Spleen (tissue), 11 donors: ENCODE results near the gene SMIM35. TPM values are rescaled to one million over a fixed set of nuclear protein-coding genes. Genes with fewer than 3 reads are reported as not detected.

Source experiments
- DNase-seq: peaks from one replicate; pipeline ENCODE4 v3.0.0-alpha.2; 2020
- H3K27ac ChIP-seq, 8 donors: fragments of 200-600 bp; sonication (generic) in 7 of 8; 1 replicate in 4 of 8; 2 replicates in 4 of 8; pipeline versions ENCODE4 v1.5.0 to v1.8.0; 2016 to 2021; ENCODE audit warnings: inconsistent platforms in 4 of 8, mild to moderate bottlenecking in 4 of 8, moderate library complexity in 1 of 8
- H3K27me3 ChIP-seq, 7 donors: fragments of 200-600 bp; sonication (generic) in 6 of 7; replicated peaks in 1 of 7; 1 replicate in 4 of 7; 2 replicates in 3 of 7; pipeline versions ENCODE4 v1.5.0 to v1.8.0; 2016 to 2021; ENCODE audit warnings: inconsistent platforms in 3 of 7, mild to moderate bottlenecking in 1 of 7
- H3K36me3 ChIP-seq, 6 donors: fragments of 200-600 bp; sonication (generic) in 5 of 6; 1 replicate in 4 of 6; 2 replicates in 2 of 6; pipeline versions ENCODE4 v1.5.0 to v1.8.0; 2016 to 2021; ENCODE audit warnings: inconsistent platforms in 2 of 6
- H3K4me1 ChIP-seq, 6 donors: fragments of 200-600 bp; sonication (generic) in 5 of 6; 1 replicate in 3 of 6; 2 replicates in 3 of 6; pipeline versions ENCODE4 v1.5.0 to v1.8.0; 2016 to 2021; ENCODE audit warnings: inconsistent platforms in 3 of 6
- H3K4me3 ChIP-seq, 8 donors: fragments of 200-600 bp; sonication (generic) in 7 of 8; 1 replicate in 4 of 8; 2 replicates in 4 of 8; pipeline versions ENCODE4 v1.5.0 to v1.8.0; 2016 to 2021; ENCODE audit warnings: inconsistent platforms in 4 of 8, mild to moderate bottlenecking in 4 of 8, moderate library complexity in 2 of 8
- H3K9me3 ChIP-seq, 8 donors: fragments of 200-600 bp; sonication (generic) in 7 of 8; 1 replicate in 4 of 8; 2 replicates in 4 of 8; pipeline versions ENCODE4 v1.5.0 to v1.8.0; 2016 to 2021; ENCODE audit warnings: inconsistent platforms in 4 of 8
- POLR2A ChIP-seq, 3 donors: fragments of 450-650 bp; IDR thresholded peaks; one replicate each; pipeline ENCODE4 v1.5.1; 2017; ENCODE audit warnings: antibody characterized with exemption in 3 of 3, mild to moderate bottlenecking in 1 of 3
- POLR2AphosphoS5 ChIP-seq, 3 donors: sonication (generic); formaldehyde crosslinking; IDR thresholded peaks; one replicate each; pipeline ENCODE4 v1.5.1; 2017; ENCODE audit warnings: antibody characterized with exemption in 3 of 3
- WGBS, 5 donors: extraction: QIAGEN DNeasy Blood & Tissue Kit in 3 of 5; methylation state at CpG; one replicate each; pipeline versions ENCODE4 v1.1.5 to v1.1.7; 2013 to 2018; 5-methylcytosine and 5-hydroxymethylcytosine counted together
- intact Hi-C: fragments of 100-400 bp; cut with DNase I; formaldehyde crosslinking; loops from one replicate; pipeline ENCODE4 v1.15.0; 2023; ENCODE audit warnings: low total_unique reads
- polyA plus RNA-seq, 3 donors: library from polyadenylated mRNA; stranded (reverse); fragments of 200-250 nt; gene quantifications; one replicate each; pipeline ENCODE4 v1.2.1, GENCODE V29; 2013
- total RNA-seq, 7 donors: library from RNA; depleted of rRNA in 3 of 7; stranded (reverse); fragments of >200 nt in 3 of 7; fragmentation: NEBNext Ultra II Directional in 4 of 7; extraction: Animal tissue kit (Norgen Biotek cat#: 25700) in 4 of 7; gene quantifications; one replicate each; pipeline versions ENCODE4 v1.1.0 to v1.2.1, GENCODE V29; 2016 to 2021
- TF ChIP-seq, protein P1 (sequence below), 11 experiments: fragments of 200-600 bp in 7 of 11; fragments of 450-650 bp in 4 of 11; sonication (generic) in 4 of 11; IDR thresholded peaks in 8 of 11; conservative IDR thresholded peaks in 3 of 11; 1 replicate in 7 of 11; 2 replicates in 4 of 11; pipeline versions ENCODE4 v1.4.0 to v1.8.0; 2016 to 2021; ENCODE audit warnings: antibody characterized with exemption in 11 of 11, inconsistent platforms in 4 of 11, mild to moderate bottlenecking in 1 of 11
- donor health status: healthy with polysubstance abuse.
- donor health status: DM: no; HTN: no; CAD: no; lungs with moderate emphysema.
- donor health status: DM: no; HTN: no; CAD: no.
- donor health status: Bipolar disorder and iron deficiency.
- donor health status: healthy.
- donor health status: DM: no; HTN: no; CAD: no.
- donor health status: DM: yes; HTN: yes; CAD: no.

The SMIM35 gene
- total and polyA plus RNA-seq, 10 donors = 0.16 to 1.3 (median 0.39) TPM

- DNase-seq = no peak
- Histone ChIP-seq H3K9me3 (no peaks in the 10 kb centered on the region), H3K36me3 (no peaks in the 10 kb centered on the region), H3K4me1 (no peaks in the 10 kb centered on the region), H3K27me3 (peaks cover 0 to 7% (median 0%) of the 10 kb centered on the region in 7 donors), H3K27ac (no peak overlapping the region), H3K4me3 (no peak overlapping the region)
- WGBS, 5 donors = 68 to 84% (median 68%) methylated on average over 4 of the region's 4 CpGs
- TF ChIP-seq POLR2AphosphoS5 (IDR thresholded peaks at IDR 0.05) = no peak
- TF ChIP-seq, protein P1, sequence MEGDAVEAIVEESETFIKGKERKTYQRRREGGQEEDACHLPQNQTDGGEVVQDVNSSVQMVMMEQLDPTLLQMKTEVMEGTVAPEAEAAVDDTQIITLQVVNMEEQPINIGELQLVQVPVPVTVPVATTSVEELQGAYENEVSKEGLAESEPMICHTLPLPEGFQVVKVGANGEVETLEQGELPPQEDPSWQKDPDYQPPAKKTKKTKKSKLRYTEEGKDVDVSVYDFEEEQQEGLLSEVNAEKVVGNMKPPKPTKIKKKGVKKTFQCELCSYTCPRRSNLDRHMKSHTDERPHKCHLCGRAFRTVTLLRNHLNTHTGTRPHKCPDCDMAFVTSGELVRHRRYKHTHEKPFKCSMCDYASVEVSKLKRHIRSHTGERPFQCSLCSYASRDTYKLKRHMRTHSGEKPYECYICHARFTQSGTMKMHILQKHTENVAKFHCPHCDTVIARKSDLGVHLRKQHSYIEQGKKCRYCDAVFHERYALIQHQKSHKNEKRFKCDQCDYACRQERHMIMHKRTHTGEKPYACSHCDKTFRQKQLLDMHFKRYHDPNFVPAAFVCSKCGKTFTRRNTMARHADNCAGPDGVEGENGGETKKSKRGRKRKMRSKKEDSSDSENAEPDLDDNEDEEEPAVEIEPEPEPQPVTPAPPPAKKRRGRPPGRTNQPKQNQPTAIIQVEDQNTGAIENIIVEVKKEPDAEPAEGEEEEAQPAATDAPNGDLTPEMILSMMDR (IDR thresholded peaks at IDR 0.05 in 8 of 11, conservative IDR thresholded peaks at IDR 0.05 in 3 of 11) = no peak
- no peak for TF ChIP-seq POLR2A (IDR thresholded peaks at IDR 0.05)
- intact Hi-C loops = no loop called here
Measured at GRCh38 chr11:118128310-118128709, 41.5 kb upstream of the SMIM35 start.

DNA sequence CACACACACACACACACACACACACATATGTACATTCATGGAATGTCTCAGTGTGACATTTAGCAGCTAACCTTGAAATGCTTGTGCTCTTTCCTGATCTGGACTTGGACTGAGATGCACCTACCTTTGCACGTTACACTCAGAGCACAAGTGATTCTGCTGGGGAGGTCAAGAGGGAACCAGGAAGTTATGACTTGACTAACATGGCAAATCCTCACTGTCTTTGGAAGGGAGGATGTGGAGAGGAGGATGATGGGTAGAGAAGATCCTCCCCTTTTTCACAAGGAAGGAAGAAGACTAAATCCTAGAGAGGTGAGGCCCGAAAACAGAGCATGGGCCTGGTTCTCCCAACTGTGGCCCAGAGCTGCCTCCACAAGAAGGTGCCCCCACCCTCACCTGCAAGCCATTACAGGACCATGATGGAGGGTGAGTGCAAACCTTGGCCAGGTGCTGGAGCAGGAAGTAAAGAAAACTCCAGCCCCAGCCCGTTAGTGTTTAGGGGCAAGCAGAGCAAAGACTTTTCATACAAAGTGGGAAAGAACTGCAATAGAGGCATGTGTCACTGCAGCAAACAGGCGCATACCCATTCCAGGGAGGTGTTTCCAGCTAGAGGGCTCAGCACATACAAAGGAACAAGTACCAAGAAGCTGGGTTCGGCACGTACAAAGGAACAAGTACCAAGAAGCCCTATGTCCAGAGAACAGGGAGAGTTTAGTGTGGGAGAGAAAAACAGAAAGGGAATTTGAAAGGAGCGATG is 39.5 kb upstream of the SMIM35 start:
- intact Hi-C loops = no loop called here
- Histone ChIP-seq H3K36me3 (no peaks in the 10 kb centered on the region), H3K27me3 (peaks cover 0 to 6% (median 0%) of the 10 kb centered on the region in 7 donors), H3K27ac (no peak overlapping the region), H3K9me3 (no peaks in the 10 kb centered on the region), H3K4me3 (no peak overlapping the region), H3K4me1 (no peaks in the 10 kb centered on the region)
- 74 to 88% (median 81%) methylated on average over 7 of the region's 7 CpGs for WGBS, 5 donors
- TF ChIP-seq, protein P1 (IDR thresholded peaks at IDR 0.05 in 8 of 11, conservative IDR thresholded peaks at IDR 0.05 in 3 of 11) = no peak
- no peak for TF ChIP-seq POLR2AphosphoS5 (IDR thresholded peaks at IDR 0.05)
- no peak for TF ChIP-seq POLR2A (IDR thresholded peaks at IDR 0.05)
- no peak for DNase-seq

GRCh38 chr11:118124929-118125535 is 38.3 kb upstream of the SMIM35 start:
- Histone ChIP-seq H3K36me3 (no peaks in the 10 kb centered on the region), H3K27ac (no peak overlapping the region), H3K4me3 (no peak overlapping the region), H3K4me1 (no peaks in the 10 kb centered on the region), H3K9me3 (no peaks in the 10 kb centered on the region), H3K27me3 (peaks cover 0 to 6% (median 0%) of the 10 kb centered on the region in 7 donors)
- TF ChIP-seq, protein P1 (IDR thresholded peaks at IDR 0.05 in 8 of 11, conservative IDR thresholded peaks at IDR 0.05 in 3 of 11) = no peak
- TF ChIP-seq POLR2AphosphoS5 (IDR thresholded peaks at IDR 0.05) = no peak
- no peak for TF ChIP-seq POLR2A (IDR thresholded peaks at IDR 0.05)
- 66 to 81% (median 77%) methylated on average over 8 of the region's 8 CpGs for WGBS, 5 donors
- intact Hi-C loops = no loop called here
- no peak for DNase-seq

DNA sequence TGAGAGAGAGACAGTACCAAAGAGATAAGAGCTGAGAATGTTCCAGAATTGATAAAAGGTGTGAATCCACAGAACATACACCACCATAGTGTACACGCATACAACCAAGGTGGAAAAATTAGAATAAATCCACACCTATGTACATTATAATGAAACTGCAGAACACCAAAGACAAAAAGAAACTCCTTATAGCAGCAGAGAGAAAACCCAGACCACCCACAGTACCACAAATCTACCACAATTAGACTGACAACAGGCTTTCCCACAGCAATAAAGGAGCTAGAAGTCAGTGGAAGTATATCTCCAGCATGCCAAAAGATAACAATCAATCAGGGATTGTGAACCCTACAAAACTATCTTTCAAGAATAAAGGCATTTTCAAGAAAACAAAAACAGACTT is 34.0 kb upstream of the SMIM35 start:
- TF ChIP-seq POLR2AphosphoS5 (IDR thresholded peaks at IDR 0.05) (no peak), POLR2A (IDR thresholded peaks at IDR 0.05) (no peak)
- TF ChIP-seq, protein P1 (IDR thresholded peaks at IDR 0.05 in 8 of 11, conservative IDR thresholded peaks at IDR 0.05 in 3 of 11) = no peak
- H3K9me3 ChIP-seq = no peaks in the 10 kb centered on the region
- H3K27ac ChIP-seq = no peak overlapping the region
- intact Hi-C loops = no loop called here
- no peak overlapping the region for H3K4me3 ChIP-seq
- H3K27me3 ChIP-seq = peaks cover 0 to 16% (median 0%) of the 10 kb centered on the region in 7 donors
- WGBS, 5 donors = 91 to 97% (median 92%) methylated on average over 1 of the region's 1 CpG
- no peaks in the 10 kb centered on the region for H3K4me1 ChIP-seq
- H3K36me3 ChIP-seq = no peaks in the 10 kb centered on the region
- no peak for DNase-seq
